ENCODE data around the gene OR6J1.
A peak's percentile ranks its signal among the peaks of the same experiment; 100 is the strongest.
"Not testable (repeated sequence)": the region's sequence is repeated elsewhere in the genome, so short reads cannot be mapped to it uniquely, and the experiment has no call there.

Gene OR6J1

DNA sequence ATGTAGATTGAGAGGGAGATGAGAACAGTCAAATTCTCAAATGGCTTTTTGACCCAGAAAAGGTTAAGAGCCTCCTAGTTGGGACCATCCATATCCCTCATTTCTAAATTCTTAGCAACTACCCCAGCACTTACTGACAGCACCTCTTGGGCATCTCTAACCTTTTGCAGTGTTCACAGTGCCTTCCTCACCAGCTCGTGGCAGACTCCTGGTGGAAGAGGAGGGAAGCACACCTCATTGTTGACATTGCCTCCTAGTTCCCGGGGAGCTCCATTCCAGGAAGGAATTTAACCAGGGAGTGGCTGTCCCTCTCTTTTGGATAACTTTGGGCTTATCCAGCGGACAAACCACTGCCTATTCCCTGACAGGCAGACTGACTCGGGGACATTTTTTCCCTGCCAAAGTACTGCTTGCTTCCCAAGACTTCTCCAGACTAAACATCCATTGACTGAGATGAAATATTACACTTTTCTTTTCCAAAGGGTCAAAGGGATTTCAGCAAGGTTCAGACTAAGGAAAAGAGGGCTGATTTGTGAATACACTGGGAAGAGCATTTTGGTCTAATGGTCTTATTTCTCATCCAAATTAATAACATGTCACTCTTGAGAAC is 9.0 kb upstream of the OR6J1 start:
- DNase-seq: peak in 5 of 10 donors; percentile 16 to 72 (median 29)
- intact Hi-C loops (cut with DNase I): loop anchor here (1.0 to 10.0 kb wide), 2 partner anchors 96 to 202 kb away; no protein-coding TSS in a partner anchor

DNA sequence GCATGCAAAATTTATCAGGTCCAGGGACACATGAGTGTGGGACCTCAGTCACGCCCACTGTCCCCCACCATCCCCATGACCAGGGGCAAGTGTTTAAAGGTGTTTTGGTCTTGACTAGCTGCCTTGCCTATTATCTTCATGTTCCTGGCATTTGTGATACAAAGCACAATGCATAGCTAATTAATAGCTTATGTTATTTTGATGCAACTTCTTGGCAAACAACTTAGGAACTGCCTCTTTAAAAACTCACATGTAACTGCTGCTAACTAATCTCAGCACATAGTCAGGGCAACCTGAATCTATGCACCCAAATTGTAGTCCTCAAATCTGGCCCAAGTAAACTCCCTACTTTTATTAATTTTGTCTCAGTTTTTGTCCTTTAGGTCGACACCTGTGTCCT is 7.4 kb upstream of the OR6J1 start:
- intact Hi-C loops (cut with DNase I): loop anchor here (10.0 kb wide), 1 partner anchor 203 kb away; no protein-coding TSS in a partner anchor

DNA sequence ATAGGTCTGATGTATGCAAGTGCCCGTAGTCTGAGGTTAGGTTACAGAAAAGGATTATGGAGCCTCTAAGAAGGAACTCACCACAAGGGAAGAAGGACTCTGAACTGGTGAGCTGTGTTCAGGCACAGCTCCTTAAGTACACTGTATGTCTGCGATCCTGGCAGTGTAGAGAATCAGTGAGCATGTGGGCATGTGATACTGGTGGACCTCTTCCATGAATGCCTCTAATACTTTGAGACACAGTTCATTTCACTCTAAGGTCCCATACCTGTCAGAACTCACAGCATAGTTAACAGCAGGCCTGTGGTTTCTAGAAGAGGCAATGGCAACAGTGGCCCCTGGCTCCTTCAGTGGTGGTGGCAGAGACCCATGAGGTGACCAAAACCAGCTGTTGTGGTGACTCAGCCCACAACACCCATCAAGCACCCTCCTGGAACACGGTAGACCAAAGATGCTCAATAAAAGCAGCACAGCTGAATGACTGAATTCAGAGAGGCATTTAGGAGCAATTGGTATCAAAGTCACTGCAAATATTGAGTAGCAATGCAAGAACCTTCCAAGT is 6.9 kb upstream of the OR6J1 start:
- DNase-seq: no peak
- intact Hi-C loops (cut with DNase I): loop anchor here (10.0 kb wide), 1 partner anchor 204 kb away; no protein-coding TSS in a partner anchor

More for the DNA sequence above, 7.4 kb upstream of the OR6J1 start:
- DNase-seq: no peak

DNA sequence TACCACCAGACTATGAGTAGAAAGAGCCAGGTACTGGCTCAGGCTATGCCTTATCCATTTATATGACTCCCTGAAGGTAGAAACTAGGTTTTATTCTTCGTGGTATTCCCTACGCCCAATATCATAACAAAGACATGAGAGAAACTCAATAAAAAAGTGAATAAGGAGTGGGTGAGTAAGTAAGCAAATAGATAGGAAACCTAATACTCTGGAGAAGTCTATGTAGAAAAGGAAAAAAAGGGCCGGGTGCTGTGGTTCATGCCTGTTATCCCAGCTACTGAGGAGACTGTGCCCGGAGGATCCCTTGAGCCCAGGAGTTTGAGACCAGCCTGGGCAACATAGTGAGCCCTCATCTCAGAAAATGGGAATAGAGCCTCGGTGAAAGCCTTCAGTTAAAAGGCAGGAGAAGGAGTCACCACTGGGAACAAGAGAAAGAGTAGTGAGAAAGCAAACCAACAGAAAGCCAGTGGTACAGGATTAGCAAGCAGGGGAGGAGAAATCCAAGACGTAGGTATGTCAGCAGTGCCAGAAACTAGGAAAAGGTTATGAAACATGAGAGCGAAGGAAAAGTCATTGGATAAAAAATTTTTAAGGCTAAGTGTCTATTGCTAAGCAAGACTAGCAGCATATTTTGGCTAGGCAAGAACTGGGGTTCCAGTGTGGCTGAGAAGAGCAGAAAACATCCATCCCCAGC is 6.0 kb upstream of the OR6J1 start:
- DNase-seq: no peak
- intact Hi-C loops (cut with DNase I): loop anchor here (10.0 kb wide), 1 partner anchor 205 kb away; no protein-coding TSS in a partner anchor

DNA sequence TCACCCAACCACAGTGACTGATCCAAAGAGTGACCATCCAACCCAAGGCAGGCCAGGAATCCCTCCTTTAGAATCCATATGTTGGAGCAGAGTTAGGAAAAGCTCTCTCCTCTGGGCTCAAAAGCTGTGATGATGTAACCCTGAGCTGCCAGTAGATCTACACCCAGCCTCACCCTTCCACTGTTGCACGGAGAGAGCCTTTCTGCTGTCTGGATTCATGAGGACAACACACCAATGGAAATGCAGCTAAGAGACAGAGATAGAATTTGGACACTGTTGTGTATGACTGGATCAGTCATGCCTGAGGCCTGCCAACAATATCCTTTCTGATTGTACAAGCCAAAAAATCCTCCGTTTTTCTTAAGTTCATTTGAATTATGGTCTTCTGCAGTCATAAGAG is 4.4 kb upstream of the OR6J1 start:
- no peak for DNase-seq
- intact Hi-C loops (cut with DNase I): no loop called here

DNA sequence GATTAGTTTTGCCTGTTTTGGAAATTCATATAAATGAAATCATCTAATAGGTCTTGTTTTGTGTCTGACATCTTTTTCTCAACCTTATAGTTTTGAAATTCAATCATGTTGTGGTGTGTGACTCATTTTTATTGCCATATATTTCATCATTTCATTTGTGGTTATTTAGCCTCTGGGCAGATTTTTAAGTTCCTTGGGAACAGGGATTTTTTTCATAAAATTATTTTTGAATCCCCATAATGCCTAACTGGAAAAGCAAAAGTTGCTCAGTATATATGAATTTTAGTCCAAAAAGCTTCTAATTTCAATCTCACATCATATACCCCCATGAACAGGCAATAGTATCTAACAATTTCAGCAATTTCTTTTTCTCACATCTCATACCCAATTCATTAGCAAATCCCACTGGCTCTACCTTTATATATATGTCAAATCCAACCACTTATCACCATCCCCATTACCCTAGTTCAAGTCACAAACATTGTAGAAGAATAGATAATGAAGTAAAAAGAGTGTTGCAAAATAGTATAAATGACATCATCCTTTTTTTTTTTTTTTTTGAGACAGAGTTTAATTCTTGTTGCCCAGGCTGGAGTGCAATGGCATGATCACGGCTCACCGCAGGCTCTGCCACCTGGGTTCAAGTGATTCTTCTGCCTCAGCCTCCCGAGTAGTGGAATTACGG is 2.6 kb upstream of the OR6J1 start:
- DNase-seq: no peak
- intact Hi-C loops (cut with DNase I): no loop called here

DNA sequence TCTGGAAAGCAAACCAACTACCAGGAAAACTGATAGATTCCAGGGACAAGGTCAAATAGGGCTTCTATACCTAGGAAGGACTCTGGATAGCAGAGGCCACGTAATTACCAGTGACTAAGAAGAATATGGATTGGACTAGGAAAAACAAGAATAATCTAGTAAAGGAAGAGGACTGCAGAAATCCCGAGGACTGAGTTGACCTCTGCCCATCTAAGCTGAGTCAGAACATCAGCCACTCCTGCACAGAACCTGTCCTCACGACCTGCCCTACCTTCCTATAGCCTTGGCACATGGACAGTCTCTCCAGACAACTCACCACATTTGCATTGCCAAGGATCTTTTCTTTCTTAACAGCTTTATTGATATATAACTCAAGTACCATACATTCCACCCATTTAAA is 2.3 kb downstream of the OR6J1 start:
- intact Hi-C loops (cut with DNase I): no loop called here
- DNase-seq: no peak

DNA sequence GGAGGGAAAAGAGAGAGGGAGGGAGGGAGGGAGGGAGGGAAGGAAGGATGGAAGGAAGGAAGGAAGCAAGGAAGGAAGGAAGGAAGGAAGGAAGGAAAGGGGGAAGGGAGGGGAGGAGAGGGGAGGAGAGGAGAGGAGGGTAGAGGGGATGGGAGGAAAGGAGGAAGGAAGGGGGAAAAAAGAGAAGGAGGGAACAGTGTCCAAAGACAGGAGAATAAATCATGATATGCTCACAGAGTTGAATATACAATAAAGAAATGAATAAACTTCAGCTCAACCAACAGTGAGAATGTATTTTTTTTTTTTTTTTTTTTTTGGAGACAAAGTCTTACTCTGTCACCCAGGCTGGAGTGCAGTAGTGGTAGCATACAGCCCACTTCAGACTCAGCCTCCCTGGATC is 4.0 kb downstream of the OR6J1 start:
- intact Hi-C loops (cut with DNase I): no loop called here
- DNase-seq: no peak

DNA sequence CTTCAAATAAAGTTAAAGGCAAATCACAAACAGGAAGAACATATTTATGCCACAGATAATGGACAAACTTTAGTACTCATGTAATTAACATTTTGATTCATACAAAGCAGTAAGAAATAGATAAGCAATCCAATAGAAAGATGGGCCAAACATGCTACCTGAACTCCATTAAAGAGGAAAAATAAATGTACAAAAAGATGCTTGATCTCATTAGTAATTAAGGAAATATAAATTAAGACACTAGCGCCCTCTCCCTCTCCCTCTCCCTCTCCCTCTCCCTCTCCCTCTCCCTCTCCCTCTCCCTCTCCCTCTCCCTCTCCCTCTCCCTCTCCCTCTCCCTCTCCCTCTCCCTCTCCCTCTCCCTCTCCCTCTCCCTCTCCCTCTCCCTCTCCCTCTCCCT is 8.2 kb downstream of the OR6J1 start:
- intact Hi-C loops (cut with DNase I): not testable (repeated sequence)

DNA sequence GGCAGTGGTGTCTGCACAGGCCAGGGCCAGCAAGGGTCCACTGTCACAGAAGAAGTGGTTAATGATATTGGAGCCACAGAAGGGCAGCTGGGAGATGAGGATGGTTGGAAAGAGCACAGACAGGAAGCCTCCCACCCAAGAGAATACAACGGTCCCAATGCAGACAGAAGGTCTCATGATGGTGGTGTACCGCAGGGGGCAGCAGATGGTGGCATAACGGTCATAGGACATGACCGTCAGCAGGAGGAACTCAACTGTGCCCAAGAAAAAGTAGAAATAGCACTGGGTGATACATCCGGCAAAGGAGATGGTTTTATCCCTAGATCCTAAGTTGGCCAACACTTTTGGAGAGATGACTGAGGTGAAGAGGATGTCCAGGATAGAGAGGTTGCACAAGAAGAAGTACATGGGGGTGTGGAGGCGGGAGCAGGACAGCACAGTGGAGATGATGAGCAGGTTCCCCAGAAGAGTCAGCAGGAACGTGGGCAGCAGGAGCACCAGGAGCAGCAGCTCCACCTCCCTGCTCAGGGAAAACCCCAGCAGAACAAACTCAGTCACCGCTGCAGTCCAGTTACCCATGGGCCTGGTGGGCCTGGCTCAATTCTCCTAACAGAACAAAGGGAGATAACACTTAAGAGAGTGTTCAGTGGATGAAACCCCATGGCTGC is 9.8 kb downstream of the OR6J1 start:
- intact Hi-C loops (cut with DNase I): no loop called here

More for the DNA sequence above, 8.2 kb downstream of the OR6J1 start:
- not testable (repeated sequence) for DNase-seq

DNA sequence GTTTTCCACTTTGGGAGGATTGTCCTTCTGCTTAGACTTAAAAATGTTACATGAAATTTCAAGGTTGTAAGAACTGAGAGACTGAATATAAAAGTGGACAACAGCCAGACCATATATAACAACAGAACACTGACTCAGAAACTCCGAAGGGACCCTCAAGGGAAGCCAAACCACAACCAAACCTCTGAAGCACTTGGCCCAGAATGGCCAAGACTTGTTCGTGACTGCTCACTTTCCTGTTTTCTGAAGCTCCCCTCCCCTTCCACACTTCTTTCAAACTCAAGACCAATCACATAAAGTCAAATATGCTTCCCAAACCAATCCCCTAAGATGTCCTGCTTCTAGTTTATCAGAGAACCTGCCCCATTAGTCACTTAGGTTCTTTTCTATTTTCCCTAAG is 13.7 kb downstream of the OR6J1 start:
- DNase-seq: no peak
- intact Hi-C loops (cut with DNase I): no loop called here

More for the DNA sequence above, 9.8 kb downstream of the OR6J1 start:
- DNase-seq: no peak

DNA sequence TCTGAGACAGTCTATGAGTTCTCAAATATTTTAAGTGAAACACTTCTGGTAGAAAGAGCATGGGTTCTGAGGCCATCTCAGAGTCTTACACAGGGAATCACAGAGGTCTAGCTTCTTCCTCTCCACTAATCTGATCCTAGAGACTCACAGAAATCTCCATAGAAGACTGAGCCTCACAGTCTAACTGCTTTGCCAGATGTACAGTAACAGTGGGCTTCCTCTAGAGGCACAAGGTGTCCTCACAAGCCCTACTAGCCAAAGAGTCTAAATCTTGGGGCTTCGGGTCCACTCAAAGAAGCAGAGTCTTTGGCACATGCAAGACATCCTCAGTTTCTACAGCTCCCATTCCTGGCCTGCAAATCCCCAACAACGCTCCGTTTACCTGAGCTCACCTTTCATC is 14.1 kb downstream of the OR6J1 start:
- DNase-seq: no peak
- intact Hi-C loops (cut with DNase I): no loop called here

DNA sequence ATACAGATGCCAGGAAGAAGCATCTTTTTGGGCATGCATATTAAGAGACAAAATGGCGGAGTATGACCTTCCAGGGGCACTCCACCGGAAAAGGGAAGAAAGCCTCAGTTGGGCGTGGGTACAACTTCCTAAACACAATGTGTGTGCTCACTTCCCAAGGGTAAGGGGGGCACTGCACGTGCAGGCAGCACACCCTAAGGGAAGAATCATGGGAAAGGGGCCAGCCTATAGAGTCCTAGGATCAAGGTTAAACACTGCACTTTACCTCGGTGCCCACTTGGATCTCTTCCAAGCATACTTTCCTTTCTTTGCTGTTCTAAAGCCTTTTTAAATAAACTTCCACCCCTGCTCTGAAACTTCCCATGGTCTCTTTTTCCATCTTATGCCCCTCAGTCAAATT is 14.8 kb downstream of the OR6J1 start:
- intact Hi-C loops (cut with DNase I): no loop called here

DNA sequence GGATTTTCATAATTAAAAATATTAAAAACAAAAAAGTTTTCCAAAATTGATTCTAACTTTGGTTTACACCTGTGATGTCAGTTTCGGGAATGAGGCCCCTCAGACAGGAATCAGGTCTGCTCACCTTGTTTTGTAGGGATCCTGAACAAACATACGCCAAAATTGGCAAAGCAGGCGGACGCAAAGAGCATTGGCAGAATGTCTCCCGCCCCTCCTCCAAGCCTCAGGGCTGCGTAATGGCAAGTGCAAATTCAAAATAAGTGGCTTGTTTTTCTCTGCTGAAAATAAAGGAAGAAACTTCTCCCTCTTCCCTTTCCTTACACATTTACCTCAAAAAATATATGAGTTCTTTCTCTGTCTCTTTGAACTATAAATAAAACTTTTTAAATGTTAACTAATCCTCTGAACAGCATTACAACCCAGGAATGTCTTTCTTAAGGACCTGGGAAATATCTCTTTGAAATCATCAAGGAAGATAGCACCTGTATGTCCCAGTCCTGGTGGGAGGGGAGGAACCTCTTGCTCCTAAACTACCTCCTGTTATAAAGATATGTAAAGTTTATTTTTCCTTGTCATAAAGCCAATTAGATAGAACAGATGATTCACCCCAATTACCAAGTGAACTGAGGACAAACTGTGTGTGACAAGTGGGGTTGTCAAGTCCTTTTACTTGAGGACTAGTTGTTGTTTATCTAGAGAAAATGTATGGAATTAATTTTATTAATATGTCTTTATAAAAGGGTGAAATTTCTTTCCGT is 16.5 kb downstream of the OR6J1 start:
- DNase-seq: no peak
- intact Hi-C loops (cut with DNase I): no loop called here

More for the DNA sequence above, 14.8 kb downstream of the OR6J1 start:
- DNase-seq: no peak

DNA sequence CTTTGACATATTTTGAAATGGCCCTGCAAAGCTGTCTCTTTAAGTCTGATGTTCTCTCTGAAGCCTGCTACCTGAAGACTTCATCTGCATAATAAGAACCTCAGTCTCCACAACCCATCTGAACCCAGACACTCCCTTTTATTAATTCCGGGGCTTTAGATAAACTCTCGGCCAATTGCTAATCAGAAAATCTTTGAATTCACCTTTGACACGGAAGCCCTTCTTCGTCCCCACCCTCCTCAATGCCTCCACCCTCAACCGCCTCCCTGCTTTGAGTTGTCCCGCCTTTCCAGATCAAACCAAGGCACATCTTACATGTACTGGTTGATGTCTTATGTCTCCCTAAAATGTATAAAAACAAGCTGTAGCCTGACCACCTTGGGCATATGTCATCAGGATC is 17.6 kb downstream of the OR6J1 start:
- intact Hi-C loops (cut with DNase I): no loop called here
- DNase-seq: no peak

DNA sequence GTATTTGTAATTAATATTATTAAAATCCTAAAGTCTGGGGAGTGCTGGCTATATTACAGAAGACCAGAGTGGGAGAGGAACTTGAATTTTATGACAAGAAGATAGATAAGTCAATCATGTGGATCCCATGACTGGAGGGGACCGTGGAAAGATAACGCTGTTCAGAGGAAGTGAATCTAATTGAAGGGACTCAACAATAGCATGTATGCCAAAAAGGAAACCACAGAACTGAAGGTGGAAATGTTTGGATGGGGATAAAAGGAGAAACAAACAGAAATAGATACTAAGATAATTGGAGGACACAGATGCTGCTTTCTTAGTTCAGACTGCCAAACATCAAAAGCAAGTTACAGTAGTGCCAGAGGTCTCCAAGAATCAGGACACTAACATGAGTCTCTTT is 21.1 kb downstream of the OR6J1 start:
- intact Hi-C loops (cut with DNase I): no loop called here

DNA sequence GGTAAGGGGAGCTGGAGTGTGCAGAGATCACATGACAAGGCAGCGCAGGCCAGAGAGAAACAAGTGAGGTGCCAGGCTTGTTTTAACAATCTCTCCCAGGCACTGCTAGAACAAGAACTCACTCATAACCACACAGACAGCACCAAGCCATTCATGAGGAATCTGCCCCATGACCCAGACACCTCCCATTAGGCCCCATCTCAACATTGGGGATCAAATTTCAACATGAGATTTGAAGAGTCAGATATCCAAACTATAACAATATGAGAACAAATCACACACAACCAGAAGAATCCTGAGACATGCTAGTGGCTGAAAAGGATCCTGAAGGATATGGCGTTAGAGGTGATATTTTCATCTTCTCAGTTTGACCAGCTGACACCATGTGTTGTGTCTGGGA is 21.9 kb downstream of the OR6J1 start:
- intact Hi-C loops (cut with DNase I): no loop called here
- DNase-seq: no peak

More for the DNA sequence above, 21.1 kb downstream of the OR6J1 start:
- no peak for DNase-seq

DNA sequence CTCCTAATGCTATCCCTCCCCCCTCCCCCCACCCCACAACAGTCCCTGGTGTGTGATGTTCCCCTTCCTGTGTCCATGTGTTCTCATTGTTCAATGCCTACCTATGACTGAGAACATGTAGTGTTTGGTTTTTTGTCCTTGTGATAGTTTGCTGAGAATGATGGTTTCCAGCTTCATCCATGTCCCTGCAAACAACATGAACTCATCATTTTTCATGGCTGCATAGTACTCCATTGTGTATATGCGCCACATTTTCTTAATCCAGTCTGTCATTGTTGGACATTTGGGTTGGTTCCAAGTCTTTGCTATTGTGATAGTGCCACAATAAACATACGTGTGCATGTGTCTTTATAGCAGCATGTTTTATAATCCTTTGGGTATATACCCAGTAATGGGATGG is 28.4 kb downstream of the OR6J1 start:
- intact Hi-C loops (cut with DNase I): not testable (repeated sequence)

DNA sequence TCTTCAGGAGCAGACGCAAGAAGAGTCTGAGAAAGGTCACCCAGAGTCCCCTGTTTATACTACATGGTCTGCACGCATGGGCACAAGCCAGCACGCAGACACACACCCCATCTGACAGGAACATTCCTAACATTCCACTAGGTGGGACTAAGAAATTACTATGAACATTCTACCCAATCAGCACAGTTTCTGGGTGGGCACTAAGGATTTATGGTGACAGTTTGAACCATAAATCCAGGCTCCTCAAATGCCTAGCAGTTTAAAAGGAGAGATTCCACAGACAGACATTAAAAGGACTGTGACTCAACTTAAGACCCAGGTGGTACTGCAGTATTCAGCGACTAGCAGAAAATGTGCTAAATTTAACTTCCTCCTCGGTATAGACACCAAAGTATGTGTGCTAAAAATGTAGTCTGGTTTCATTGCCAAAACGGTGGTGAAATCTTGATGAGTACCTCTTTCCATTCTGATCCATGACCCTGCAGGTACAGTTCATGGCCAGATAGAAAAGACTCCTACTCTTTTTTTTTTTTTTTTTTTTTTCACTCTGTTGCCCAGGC is 29.8 kb downstream of the OR6J1 start:
- no peak for DNase-seq
- intact Hi-C loops (cut with DNase I): no loop called here

More for the DNA sequence above, 28.4 kb downstream of the OR6J1 start:
- not testable (repeated sequence) for DNase-seq
